Measurements from ENCODE around the gene TRAPPC3L. TPM values are rescaled to one million over a fixed set of nuclear protein-coding genes. Genes with fewer than 3 reads are reported as not detected.

TRAPPC3L gene
- total and polyA plus RNA-seq, 3 donors from 2014 or later = 0.37 to 0.39 TPM; not detected in 1

DNA sequence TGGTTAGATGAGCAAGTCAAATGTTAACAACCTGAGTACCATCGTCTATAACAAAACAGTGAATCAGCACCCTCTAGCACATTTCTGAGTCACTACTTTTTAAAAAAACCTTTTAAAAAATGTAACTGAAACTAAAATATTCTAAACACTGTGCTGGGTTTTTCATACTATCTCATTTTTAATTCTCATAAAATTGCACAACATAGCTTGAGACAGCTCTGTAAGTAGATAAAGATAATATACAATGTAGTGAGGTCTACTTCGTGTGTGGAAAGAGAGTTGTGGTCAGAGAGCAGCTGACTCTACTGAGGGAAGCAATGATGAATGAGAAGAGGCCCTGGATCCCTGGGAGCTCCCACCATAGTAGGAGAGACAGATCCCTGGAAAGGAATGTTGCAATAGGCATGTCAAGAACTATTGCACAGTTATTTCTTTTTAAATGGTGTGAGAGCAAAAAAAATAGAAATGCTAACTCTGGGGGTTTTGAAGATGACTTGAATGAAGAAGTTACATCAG, 97.9 kb downstream of the TRAPPC3L start:
- Histone ChIP-seq H3K4me3 (no peak overlapping the region), H3K27ac (no peak overlapping the region), H3K27me3 (no peaks in the 10 kb centered on the region), H3K9me3 (no peaks in the 10 kb centered on the region), H3K36me3 (ENCODE audit: low read depth, missing control alignments) (no peaks in the 10 kb centered on the region), H3K4me1 (no peaks in the 10 kb centered on the region)
- DNase-seq = no peak
- intact Hi-C loops (cut with DNase I; ENCODE audit: low total_unique reads) = no loop called here
- 30 to 33% methylated on average over 2 of the region's 2 CpGs for WGBS, 2 donors
- TF ChIP-seq, protein P1, sequence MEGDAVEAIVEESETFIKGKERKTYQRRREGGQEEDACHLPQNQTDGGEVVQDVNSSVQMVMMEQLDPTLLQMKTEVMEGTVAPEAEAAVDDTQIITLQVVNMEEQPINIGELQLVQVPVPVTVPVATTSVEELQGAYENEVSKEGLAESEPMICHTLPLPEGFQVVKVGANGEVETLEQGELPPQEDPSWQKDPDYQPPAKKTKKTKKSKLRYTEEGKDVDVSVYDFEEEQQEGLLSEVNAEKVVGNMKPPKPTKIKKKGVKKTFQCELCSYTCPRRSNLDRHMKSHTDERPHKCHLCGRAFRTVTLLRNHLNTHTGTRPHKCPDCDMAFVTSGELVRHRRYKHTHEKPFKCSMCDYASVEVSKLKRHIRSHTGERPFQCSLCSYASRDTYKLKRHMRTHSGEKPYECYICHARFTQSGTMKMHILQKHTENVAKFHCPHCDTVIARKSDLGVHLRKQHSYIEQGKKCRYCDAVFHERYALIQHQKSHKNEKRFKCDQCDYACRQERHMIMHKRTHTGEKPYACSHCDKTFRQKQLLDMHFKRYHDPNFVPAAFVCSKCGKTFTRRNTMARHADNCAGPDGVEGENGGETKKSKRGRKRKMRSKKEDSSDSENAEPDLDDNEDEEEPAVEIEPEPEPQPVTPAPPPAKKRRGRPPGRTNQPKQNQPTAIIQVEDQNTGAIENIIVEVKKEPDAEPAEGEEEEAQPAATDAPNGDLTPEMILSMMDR (IDR thresholded peaks at IDR 0.05) = no peak
- TF ChIP-seq POLR2A (IDR thresholded peaks at IDR 0.05) = no peak

DNA sequence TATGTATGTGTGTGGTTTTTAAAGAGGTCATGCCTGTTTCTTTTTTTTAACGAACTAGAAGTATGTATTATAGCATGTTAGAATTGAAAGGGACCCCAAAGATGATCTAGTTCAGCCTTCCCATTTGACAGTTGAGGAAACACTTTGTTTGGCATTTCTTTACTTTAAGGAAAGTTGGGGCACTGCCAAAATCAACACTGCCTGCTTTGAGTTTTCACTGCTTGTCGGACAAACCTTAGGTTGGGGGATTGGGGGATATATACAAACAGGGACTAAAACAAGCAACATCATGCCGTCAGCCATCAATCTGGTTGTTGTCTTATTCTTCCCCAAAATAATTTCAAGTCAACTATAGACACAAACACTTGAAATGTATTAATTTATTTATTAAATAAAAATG, 98.4 kb downstream of the TRAPPC3L start:
- Histone ChIP-seq H3K4me1 (no peaks in the 10 kb centered on the region), H3K27me3 (no peaks in the 10 kb centered on the region), H3K36me3 (ENCODE audit: low read depth, missing control alignments) (no peaks in the 10 kb centered on the region), H3K27ac (no peak overlapping the region), H3K4me3 (no peak overlapping the region), H3K9me3 (no peaks in the 10 kb centered on the region)
- intact Hi-C loops (cut with DNase I; ENCODE audit: low total_unique reads) = no loop called here
- 67 to 82% methylated on average over 3 of the region's 3 CpGs for WGBS, 2 donors
- DNase-seq = no peak
- TF ChIP-seq, protein P1 (IDR thresholded peaks at IDR 0.05) = no peak
- TF ChIP-seq POLR2A (IDR thresholded peaks at IDR 0.05) = no peak

DNA sequence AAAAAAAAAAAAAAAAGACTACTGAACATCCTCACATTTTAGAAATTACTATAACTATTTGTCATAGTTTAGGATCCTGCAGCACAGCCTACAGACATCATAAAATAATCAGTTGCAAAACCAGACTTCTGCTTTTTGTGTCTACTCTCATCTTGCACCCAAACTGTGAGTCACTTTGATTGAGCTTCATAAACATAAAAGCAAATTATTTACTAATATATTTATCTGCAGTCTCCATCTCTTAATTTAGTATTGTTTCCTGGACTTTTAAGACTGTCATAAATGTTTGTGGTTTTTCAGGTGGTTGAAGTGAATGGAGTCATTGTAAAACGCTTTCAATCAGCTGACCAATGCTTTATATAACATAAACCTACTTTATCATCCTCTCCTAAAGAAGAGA, 99.1 kb downstream of the TRAPPC3L start:
- Histone ChIP-seq H3K27me3 (no peaks in the 10 kb centered on the region), H3K27ac (no peak overlapping the region), H3K4me1 (no peaks in the 10 kb centered on the region), H3K36me3 (ENCODE audit: low read depth, missing control alignments) (no peaks in the 10 kb centered on the region), H3K4me3 (no peak overlapping the region), H3K9me3 (no peaks in the 10 kb centered on the region)
- TF ChIP-seq, protein P1 (IDR thresholded peaks at IDR 0.05) = no peak
- no peak for TF ChIP-seq POLR2A (IDR thresholded peaks at IDR 0.05)
- DNase-seq = no peak
- intact Hi-C loops (cut with DNase I; ENCODE audit: low total_unique reads) = no loop called here
- 81 to 96% methylated on average over 1 of the region's 1 CpG for WGBS, 2 donors

DNA sequence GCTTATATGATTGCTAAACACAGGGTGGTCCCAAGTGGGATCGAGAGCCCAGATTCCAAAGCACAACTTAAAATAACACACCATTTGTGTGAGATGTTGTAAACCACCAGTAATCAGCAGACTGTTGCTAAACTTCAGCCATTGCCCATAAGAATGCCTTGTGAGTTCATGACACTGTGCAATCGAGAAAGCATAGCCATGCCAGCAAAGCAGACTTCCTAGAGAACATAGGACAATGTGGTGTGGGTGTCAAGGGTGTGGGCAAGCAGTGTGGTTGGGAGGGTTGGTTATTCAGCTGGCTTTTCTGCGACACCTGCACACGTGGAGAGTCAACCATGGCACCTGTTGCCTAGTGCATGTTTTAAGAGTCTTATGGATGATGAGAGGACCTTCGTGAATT, 100.4 kb downstream of the TRAPPC3L start:
- DNase-seq = no peak
- intact Hi-C loops (cut with DNase I; ENCODE audit: low total_unique reads) = no loop called here
- Histone ChIP-seq H3K27ac (no peak overlapping the region), H3K4me3 (no peak overlapping the region), H3K9me3 (no peaks in the 10 kb centered on the region), H3K36me3 (ENCODE audit: low read depth, missing control alignments) (no peaks in the 10 kb centered on the region), H3K27me3 (no peaks in the 10 kb centered on the region), H3K4me1 (no peaks in the 10 kb centered on the region)
- WGBS, 2 donors = 77 to 79% methylated on average over 5 of the region's 5 CpGs
- no peak for TF ChIP-seq POLR2A (IDR thresholded peaks at IDR 0.05)
- TF ChIP-seq, protein P1 (IDR thresholded peaks at IDR 0.05) = no peak

Other genes starting within 250 kb of the TRAPPC3L start
- gene DSE, start 174.7 kb downstream of the TRAPPC3L start, total RNA-seq = 10 to 100 TPM; 35.1 to 49.3 TPM
- gene DSE, start 174.7 kb downstream of the TRAPPC3L start, polyA plus RNA-seq (ENCODE audit: insufficient read depth, low read depth, low replicate concordance) = 31.5 TPM
- 10 to 100 TPM in 1 of 2 donors, 1 to 10 TPM in 1; 9.7 to 10.4 TPM for gene CALHM6, start 84.3 kb downstream of the TRAPPC3L start, total RNA-seq
- 15.7 TPM for gene CALHM6, start 84.3 kb downstream of the TRAPPC3L start, polyA plus RNA-seq (ENCODE audit: insufficient read depth, low read depth, low replicate concordance)
- gene CALHM5, start 34.0 kb downstream of the TRAPPC3L start, total RNA-seq = 1 to 10 TPM; 2.0 TPM
- 1.5 TPM for gene CALHM5, start 34.0 kb downstream of the TRAPPC3L start, polyA plus RNA-seq (ENCODE audit: insufficient read depth, low read depth, low replicate concordance)
- under 1 TPM in 1 of 2 donors, not detected in 1; 0.25 TPM for gene CALHM4, start 8.1 kb upstream of the TRAPPC3L start, total RNA-seq
- 1.2 TPM for gene CALHM4, start 8.1 kb upstream of the TRAPPC3L start, polyA plus RNA-seq (ENCODE audit: insufficient read depth, low read depth, low replicate concordance)
- 10 to 100 TPM; 20.5 to 27.8 TPM for gene RWDD1, start 25.8 kb upstream of the TRAPPC3L start, total RNA-seq
- 15.6 TPM for gene RWDD1, start 25.8 kb upstream of the TRAPPC3L start, polyA plus RNA-seq (ENCODE audit: insufficient read depth, low read depth, low replicate concordance)
- gene RSPH4A, start 70.8 kb upstream of the TRAPPC3L start, total RNA-seq = 1 to 10 TPM; 2.1 to 5.2 TPM
- gene RSPH4A, start 70.8 kb upstream of the TRAPPC3L start, polyA plus RNA-seq (ENCODE audit: insufficient read depth, low read depth, low replicate concordance) = 8.1 TPM
- gene ZUP1, start 123.1 kb upstream of the TRAPPC3L start, total RNA-seq = 10 to 100 TPM; 11.8 to 13.6 TPM
- 8.5 TPM for gene ZUP1, start 123.1 kb upstream of the TRAPPC3L start, polyA plus RNA-seq (ENCODE audit: insufficient read depth, low read depth, low replicate concordance)
- gene KPNA5, start 135.5 kb upstream of the TRAPPC3L start, total RNA-seq = 10 to 100 TPM; 23.4 to 32.8 TPM
- 50.3 TPM for gene KPNA5, start 135.5 kb upstream of the TRAPPC3L start, polyA plus RNA-seq (ENCODE audit: insufficient read depth, low read depth, low replicate concordance)
- gene FAM162B, start 220.0 kb upstream of the TRAPPC3L start, total RNA-seq = 1 to 10 TPM; 3.2 to 5.4 TPM
- gene FAM162B, start 220.0 kb upstream of the TRAPPC3L start, polyA plus RNA-seq (ENCODE audit: insufficient read depth, low read depth, low replicate concordance) = 9.4 TPM